ENCODE results near the gene CDYL2.

DNA sequence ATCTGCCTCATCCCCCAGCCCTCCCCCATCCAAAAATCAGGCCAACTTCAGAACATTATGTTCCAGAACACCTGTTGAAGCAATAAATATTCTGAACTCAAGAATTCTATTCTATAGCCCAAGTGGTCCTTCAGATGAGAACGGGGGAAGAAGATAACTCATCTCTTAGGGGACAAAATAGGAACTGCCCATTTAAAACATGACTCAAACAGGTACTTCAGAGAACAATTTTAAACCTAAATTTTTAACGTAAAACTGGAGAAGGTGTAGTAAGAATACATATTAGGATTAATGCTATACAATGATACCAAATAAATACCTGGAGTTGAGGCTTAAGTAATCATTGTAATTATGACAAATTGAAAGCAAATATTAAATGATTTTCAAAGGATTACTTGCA lies 112.1 kb downstream of the CDYL2 start:
- TF ChIP-seq, protein P1, sequence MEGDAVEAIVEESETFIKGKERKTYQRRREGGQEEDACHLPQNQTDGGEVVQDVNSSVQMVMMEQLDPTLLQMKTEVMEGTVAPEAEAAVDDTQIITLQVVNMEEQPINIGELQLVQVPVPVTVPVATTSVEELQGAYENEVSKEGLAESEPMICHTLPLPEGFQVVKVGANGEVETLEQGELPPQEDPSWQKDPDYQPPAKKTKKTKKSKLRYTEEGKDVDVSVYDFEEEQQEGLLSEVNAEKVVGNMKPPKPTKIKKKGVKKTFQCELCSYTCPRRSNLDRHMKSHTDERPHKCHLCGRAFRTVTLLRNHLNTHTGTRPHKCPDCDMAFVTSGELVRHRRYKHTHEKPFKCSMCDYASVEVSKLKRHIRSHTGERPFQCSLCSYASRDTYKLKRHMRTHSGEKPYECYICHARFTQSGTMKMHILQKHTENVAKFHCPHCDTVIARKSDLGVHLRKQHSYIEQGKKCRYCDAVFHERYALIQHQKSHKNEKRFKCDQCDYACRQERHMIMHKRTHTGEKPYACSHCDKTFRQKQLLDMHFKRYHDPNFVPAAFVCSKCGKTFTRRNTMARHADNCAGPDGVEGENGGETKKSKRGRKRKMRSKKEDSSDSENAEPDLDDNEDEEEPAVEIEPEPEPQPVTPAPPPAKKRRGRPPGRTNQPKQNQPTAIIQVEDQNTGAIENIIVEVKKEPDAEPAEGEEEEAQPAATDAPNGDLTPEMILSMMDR (IDR thresholded peaks at IDR 0.05; ENCODE audit: low read depth, low read length, missing input control) = no peak
- TF ChIP-seq FOXA1 (IDR thresholded peaks at IDR 0.05) = no peak
- TF ChIP-seq, protein P2, sequence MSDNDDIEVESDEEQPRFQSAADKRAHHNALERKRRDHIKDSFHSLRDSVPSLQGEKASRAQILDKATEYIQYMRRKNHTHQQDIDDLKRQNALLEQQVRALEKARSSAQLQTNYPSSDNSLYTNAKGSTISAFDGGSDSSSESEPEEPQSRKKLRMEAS (IDR thresholded peaks at IDR 0.05) = no peak
- TF ChIP-seq GABPA (IDR thresholded peaks at IDR 0.05 in 1 of 2, conservative IDR thresholded peaks at IDR 0.05 in 1 of 2) = no peak
- TF ChIP-seq TAF1 (conservative IDR thresholded peaks at IDR 0.05) = no peak
- no peak for TF ChIP-seq EGR1 (IDR thresholded peaks at IDR 0.05; ENCODE audit: low read depth in 2 of 2)
- TF ChIP-seq RXRA (IDR thresholded peaks at IDR 0.05) = no peak
- TF ChIP-seq NR2F2 (IDR thresholded peaks at IDR 0.05) = no peak
- no peak for TF ChIP-seq SP1 (IDR thresholded peaks at IDR 0.05)
- TF ChIP-seq JUND (IDR thresholded peaks at IDR 0.05) = no peak

Data from liver (tissue), 3 donors.